Endometrium (tissue), 2 donors: ENCODE data around the gene FNIP2.
"Not testable (repeated sequence)": the region's sequence is repeated elsewhere in the genome, so short reads cannot be mapped to it uniquely, and the experiment has no call there.

Experiments
- FAIRE-seq: peaks from 2 replicates; lab custom pipeline; 2012; peaks lifted over from hg19 to GRCh38; lab: Jason Lieb, UNC
- donor health status: control.
- donor health status: control.

Gene FNIP2

DNA sequence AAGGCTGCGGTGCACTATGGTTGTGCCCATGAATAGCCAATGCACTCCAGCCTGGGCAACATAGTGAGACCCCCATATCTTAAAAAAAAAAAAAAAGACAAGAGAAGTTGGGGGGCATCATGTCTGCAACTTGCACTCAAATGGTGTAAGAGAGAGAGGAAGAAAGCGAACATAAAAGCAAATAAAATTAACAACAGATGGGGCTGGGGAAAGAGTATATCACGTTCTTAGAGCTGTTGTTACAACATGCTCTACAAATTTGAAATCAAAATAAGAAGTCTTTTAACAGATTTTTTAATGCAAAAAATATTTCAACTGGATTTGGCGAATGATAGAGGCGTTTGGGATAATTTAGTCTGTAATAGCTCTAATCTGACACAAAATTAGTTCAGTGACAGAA is 144.9 kb downstream of the FNIP2 start:
- FAIRE-seq = no peak

DNA sequence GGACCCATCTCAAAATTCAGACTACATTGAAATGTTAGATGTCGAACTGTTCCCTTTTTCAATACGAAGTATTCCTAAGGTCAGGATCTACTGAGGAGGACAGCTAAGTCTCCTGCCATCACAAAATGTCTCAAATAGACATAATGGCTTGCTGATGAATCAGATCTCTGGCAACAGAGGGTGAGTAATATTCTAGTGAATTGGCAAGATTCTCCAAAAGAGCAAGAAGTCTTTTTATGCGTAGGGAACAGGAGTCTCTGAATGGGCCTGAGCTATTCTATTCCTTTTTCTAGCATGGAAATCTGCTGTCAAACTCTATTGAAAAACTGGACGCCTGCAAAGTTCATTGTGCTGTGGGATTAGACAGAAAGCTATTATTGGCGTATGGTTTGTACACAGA is 145.4 kb downstream of the FNIP2 start:
- no peak for FAIRE-seq

DNA sequence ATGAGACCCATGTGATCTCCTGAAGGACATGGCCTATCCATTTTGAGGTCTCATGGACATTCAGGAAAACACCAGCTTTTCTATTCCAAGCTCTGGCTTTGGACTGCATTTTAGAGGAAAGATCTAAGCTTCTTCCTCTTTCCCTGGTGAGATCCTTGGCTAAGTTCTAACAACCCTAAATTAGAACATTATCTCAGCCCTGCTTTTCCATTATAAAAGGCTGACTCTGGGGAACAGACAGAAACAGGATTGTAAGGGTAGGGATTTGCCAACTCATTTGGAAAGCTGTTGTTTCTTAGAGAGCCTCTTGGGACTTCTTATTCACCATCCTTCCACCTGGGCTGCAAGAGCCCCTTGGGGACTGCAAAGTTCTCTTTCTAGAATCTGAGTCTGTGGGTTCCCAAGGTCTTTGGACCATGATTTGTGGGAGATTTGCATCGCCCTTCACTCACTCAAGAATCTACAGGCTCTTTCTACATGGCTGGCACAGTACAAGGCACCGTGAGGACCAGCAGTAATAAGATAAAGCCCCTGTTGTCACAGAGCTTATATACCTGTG is 146.9 kb downstream of the FNIP2 start:
- FAIRE-seq = no peak

DNA sequence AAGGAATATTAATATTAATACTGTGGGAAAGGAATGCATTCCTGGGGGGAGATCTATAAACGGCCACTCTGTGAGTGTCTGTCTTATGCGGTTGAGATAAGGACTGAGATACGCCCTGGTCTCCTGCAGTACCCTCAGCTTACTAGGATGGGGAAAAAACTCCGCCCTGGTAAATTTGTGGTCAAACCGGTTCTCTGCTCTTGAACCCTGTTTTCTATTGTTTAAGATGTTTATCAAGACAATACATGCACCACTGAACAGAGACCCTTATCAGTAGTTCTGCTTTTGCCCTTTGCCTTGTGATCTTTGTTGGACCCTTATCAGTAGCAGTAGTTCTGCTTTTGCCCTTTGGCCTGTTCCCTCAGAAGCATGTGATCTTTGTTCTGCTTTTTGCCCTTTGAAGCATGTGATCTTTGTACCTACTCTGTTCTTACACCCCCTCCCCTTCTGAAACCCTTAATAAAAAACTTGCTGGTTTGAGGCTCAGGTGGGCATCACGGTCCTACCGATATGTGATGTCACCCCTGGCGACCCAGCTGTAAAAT is 151.7 kb downstream of the FNIP2 start:
- FAIRE-seq = not testable (repeated sequence)

DNA sequence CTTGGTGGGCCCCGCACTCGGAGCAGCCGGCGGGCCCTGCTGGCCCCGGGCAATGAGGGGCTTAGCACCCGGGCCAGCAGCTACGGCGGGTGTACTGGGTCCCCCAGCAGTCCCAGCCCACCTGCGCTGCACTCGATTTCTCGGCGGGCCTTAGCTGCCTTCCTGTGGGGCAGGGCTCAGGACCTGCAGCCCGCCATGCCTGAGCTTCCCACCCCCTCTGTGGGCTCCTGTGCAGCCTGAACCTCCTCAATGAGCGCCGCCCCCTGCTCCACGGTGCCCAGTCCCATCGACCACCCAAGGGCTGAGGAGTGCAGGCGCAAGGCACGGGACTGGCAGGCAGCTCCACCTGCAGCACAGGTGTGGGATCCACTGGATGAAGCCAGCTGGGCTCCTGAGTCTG is 158.9 kb downstream of the FNIP2 start:
- FAIRE-seq = not testable (repeated sequence)

DNA sequence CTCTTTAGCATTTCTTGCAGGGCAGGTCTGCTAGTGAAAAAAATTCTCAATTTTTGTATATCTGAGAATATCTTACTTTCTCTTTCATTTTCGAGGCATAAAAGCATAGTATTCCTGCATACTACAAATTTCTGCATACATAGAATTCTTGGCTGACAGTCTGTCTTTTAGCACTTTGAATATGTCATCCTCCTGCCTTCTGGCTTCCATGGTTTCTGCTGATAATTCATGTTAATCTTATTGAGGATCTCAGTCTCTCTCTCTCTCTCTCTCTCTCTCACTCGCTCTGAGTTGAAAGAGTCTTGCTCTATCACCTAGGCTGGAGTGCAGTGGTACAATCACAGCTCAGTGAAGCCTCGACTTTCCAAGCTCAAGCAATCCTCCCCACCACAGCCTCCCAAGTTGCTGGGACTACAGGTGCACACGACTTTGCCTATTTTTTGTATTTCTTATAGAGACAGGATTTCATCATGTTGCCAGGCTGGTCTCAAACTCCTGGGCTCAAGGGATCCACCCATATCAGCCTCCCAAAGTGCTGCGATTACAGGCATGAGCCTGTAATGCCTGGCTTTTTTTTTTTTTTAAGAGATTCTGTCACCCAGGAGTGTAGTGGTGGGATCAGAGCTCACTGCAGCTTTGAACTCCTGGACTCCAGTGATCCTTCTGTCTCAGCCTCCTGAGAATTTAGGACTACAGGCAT is 161.3 kb downstream of the FNIP2 start:
- no peak for FAIRE-seq

DNA sequence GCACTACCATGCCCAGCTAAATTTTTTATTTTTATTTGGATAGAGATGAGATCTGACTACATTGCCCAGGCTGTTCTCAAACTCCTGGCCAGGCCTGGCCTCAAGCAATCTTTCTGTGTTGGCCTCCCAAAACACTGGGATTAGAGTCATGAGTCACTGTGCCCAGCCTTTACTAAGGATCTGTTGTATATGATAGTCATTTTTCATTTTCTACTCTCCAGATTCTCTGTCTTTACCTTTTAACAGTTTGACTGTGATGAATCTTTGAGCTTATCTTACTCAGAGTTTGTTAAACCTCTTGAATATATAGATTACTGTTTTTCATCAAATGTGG is 161.8 kb downstream of the FNIP2 start:
- no peak for FAIRE-seq

DNA sequence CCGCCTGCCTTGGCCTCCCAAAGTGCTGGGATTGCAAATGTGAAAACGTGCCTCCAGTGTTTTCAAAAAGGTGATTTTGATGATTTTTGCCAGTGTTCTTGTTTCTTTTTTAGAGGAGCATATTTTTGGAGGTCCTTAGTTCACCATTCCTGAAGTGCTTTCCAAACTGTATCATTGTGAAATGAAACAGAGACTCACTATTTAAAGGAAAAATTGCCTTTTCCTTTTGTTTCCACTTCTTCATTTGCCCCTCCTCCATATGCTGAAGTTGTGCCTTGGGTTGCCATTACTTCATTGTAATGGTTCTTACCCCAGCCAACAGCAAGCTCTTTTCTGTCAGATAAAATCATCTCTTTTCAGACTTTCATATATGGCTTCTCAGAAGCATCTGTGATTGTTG is 164.4 kb downstream of the FNIP2 start:
- FAIRE-seq = no peak

DNA sequence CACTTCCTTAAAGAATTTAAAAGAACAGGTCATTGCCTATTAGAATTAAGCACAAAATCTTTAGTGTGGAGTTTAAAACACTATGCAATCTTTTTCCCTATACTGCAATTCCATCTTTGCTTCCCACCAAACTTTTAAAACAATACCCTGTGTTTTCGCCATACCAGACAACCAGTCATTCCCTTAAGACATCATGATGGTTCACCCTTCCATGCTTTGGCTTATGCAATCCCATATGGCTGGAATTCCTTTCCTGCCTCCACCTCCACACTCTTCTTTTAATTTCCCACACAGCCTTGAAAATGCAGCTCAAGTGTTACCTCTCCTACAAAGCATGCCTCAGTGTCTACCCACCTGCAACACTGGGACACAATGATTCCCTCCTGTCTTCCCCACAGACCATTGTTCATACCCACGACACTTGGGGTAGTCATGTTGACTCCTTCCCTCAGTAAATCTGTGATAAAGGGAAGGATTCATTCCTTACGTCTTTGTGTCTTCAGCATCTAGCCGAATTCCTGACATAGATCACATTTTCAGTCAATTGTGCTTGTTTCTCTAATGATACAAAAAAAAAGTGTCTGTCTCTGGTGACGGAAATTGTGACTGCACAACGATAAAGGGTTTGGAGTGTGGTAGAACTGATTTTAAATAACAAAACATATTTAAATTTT is 166.3 kb downstream of the FNIP2 start:
- no peak for FAIRE-seq

DNA sequence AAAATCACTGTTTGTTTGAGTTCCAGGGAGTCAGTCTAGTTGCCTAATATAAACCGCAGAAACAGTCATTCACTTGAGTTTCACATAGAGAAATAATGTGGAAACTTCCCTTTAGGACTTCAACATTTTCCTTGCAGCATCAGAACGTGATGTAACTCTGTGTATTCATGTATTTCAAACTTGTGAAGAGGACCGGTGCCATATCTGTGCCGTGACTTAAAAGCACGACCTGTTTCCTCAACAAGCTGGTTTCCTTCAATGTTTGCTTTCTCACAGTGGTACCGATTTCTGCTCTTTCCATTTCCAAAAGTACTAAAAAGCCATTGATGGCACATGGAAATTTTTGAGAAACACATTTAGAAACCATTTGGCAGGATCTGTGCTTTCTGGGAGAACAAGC is 167.4 kb downstream of the FNIP2 start:
- FAIRE-seq = no peak

DNA sequence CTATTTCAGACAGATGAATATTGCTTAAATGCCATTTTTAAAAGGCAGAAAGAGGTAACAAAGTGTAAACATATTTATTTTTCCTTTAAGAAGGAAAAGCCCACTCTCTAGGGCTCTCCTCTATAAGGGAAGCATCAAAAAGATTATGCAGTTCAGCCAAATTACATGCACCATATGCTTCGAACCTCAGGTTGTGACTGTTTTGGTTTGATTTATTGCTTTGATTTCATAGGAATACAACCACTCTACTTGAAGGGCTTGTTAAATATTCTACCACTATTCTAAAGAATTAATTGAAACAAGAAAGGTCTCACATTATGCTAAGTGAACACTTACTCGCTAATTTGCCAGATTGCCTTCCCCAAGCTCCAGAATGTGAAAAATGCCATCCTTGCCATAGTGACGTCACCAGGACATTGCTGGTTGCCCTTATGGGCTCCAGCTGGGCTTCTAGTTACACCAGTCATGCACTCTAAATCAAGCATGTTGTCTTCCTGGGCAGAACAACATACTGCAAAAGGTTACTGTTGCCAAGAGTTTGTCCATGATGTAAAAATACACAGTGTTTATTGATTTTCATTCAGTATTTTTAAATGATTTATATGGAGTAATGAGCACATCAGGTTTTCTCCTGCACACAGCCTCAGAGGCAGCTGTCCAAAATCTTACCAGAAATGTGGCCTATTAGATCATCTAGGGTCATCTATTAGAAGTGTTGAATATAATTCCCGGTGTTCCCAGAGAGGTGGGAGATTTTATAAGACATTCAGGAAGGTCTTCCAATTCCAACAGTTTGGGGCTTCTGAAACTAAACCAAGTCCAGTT is 169.6 kb downstream of the FNIP2 start:
- no peak for FAIRE-seq

DNA sequence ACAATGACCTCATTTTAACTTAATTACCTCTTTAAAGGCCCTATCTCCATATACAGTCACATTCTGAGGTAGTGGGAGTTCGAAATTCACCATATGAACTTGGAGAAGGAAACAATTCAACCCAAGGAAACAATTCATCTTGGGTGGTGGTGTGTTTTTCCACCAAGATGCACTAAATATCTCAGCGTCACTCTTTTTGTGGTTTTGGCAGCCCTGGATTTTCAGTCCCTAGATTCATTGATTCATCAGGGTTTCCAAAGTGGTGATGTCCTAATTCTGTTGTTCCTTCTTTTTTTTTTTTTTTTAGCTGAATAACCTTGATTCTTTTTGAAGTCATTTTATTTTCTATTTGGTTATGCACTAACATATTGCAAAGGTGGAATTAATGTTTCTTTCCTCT is 171.4 kb downstream of the FNIP2 start:
- no peak for FAIRE-seq

DNA sequence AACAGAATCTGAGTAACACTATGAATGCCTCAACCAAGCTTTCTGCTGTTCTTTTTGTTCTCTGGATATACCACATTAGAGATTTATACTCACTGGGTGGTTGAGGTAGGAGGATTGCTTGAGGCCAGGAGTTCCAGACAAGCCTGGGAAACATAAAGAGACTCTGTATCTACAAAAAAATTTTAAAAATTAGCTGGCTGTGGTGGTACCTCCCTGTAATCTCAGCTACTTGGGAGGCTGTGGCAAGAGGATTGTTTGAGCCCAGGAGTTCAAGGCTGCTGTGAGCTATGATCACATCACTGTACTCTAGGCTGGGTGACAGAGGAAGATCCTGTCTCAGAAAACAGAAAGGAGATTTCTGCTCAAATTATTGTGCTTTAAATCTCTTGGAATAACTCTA is 172.5 kb downstream of the FNIP2 start:
- FAIRE-seq = no peak

DNA sequence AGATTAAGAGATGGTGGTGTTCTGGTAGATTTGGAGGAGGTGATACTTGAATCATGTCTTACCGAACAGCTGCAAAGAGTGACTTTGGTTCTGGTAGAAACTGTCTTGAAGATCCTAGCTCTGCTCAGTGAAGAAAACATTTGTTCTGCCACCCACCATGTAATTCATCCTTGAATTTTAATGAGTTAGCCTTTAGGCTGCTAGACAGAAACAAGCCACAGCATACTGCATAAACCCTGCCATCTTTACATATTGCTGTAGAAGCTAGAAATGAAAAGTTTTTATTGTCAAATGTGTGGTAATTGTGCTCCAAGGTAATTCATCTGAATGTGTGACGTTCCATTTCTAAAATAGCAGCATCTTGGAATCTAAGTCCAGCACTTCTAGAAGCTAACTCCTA is 173.1 kb downstream of the FNIP2 start:
- FAIRE-seq = no peak

DNA sequence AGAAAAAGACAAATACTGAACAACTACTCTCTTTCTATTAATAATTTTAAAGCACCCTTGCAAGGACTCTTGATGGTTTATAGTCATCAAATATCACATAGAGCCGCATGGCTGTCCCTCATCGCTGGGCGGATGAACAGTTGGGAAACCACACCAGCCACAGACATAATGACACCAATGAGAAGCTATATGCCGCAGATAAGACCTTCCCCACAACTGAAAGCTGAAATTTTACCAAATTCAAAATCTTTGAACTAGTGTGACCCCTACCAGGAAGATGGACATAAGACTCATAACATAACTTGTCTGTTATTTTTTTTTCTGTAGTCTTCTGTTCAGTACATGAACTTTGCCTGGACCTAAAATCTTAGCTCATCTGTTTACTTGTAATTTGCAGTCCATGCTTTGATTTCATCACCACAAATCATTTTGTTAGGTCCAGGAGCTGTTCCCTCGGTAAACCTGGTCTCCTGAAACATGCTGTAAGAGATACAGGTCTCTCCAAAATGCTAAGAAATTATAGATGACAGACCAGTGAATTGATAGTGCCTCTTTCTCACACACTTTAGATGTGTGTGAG is 176.8 kb downstream of the FNIP2 start:
- no peak for FAIRE-seq

DNA sequence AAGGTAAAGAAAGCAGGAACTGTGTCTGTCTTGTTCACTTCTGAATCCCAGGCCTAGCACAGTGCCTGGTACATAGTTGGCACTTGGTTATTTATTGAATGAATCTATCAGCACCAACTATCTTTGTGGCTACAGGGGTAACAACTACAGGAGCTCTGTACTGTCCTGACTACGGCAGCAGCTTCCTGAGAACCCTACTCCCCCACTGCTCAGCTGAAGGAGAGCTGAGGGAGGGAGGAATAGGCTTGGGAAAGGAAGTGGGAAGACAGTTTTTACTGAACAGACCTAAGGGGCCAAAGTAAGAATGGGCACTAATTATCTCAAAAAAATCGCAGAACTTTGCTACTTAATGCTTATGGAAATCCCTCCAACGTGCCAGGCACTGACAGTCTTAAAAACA is 178.0 kb downstream of the FNIP2 start:
- no peak for FAIRE-seq

DNA sequence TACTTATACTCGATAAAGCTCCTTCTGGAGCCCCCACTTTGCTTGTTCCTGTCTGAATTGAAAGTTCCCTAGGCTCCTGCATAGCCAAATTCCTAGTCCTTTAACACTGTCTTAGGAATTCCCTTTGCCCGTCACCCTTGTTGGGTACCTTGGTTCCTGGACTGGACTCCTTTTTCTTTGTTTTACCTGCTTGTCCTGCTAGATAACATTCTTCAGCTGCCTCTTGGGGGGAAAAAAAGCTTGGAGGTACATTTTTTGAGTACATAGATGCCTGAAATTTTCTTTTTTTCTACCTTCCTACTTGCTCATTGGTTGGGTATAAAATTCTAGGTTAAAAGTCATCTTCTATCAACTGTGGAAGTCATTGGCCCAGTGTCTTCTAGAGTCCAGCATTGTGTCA is 179.2 kb downstream of the FNIP2 start:
- FAIRE-seq = no peak

DNA sequence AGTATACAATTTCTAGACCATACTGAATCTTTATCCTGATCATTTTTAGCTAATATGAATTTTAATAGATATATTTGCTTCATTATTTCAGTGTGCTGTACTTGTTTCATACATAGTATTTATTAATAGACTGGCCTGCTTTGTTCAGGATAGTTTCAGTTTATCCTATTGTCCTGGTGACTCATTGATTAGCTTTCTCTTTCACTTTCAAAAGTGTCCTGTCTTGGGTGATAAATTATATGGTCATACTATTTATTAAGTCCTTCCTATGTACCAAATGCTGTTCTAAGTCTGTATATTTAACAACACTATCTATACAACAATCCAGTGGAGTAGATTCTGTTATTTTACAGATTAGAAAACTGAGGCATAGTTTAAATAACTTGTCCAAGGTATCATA is 180.3 kb downstream of the FNIP2 start:
- no peak for FAIRE-seq

DNA sequence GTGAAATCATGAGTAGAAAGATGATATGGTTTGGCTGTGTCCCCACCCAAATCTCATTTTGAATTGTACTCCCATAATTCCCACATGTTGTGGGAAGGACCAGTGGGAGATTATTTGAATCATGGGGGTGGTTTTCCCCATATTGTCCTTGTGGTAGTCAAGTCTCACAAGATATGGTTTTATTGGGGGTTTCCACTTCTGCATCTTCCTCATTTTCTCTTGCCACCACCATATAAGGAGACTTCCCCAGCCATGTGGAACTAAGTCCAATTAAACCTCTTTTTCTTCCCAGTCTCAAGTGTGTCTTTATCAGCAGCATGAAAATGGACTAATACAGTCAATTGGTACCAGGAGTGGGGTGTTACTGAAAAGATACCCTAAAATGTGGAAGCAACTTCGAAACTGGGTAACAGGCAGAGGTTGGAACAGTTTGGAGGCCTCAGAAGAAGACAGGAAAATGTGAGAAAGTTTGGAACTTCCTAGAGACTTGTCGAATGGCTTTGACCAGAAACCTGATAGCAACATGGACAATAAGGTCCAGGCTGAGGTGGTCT is 183.5 kb downstream of the FNIP2 start:
- not testable (repeated sequence) for FAIRE-seq

DNA sequence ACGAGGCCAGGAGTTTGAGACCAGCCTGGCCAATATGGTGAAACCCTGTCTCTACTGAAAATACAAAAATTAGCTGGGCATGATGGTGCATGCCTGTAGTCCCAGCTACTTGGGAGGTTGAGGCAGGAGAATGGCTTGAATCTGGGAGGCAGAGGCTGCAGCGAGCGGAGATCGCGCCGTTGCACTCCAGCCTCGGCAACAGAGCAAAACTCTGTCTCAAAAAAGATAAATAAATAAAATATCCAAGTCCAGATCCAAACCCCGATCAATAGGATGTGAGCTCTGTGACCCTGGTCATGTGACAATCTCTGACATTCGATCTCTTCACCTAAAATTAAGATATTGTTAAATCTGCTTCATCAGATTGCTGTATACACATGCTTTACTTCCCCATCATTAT is 187.5 kb downstream of the FNIP2 start:
- not testable (repeated sequence) for FAIRE-seq

DNA sequence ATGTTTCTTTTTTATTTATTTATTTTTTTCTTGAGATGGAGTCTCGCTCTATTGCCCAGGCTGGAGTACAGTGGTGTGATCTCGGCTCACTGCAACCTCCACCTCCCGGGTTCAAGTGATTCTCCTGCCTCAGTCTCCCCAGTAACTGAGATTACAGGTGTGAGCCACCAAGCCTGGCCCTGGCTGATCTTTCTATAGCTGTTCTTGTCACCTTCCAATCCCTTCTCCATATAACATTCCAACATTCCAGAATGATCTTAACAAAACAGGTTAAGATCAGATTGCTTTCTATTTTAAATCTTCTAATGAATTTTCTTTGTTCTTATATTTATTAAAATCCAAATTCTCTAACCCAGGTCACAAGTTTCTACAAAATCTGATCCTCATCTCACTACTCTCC is 188.1 kb downstream of the FNIP2 start:
- FAIRE-seq = not testable (repeated sequence)
